Activated CD4-positive, alpha-beta T cell treated with anti-CD3 and anti-CD28 coated beads, Interleukin-2, amount 50 U/mL, for 24 hours (primary cell): Measurements from ENCODE around the gene RPL6.
"Not testable (repeated sequence)": the region's sequence is repeated elsewhere in the genome, so short reads cannot be mapped to it uniquely, and the experiment has no call there.

Experiments used
- DNase-seq, 2 donors: peaks; one replicate each; pipeline ENCODE4 v3.0.0-alpha.2; 2020; ENCODE audit warnings: low read depth in 1 of 2, low spot score in 1 of 2

The RPL6 gene

GRCh38 chr12:112409064-112409905 is at the start of gene RPL6:
TSS of gene RPL6 (minus strand) at chr12:112409605. CDS start at chr12:112408656, 949 bp downstream.
- peak; percentile 69 to 83 for DNase-seq

- DNase-seq = no peak
Observed at GRCh38 chr12:112458751-112459150, 49.3 kb upstream of the RPL6 start.

- DNase-seq = no peak
Observed at GRCh38 chr12:112458330-112458729, 48.9 kb upstream of the RPL6 start.

- DNase-seq = not testable (repeated sequence)
Observed at GRCh38 chr12:112457142-112457541, 47.7 kb upstream of the RPL6 start.

GRCh38 chr12:112456029-112456428 is 46.6 kb upstream of the RPL6 start:
- DNase-seq = no peak

GRCh38 chr12:112450725-112451124 is 41.3 kb upstream of the RPL6 start:
- no peak for DNase-seq

- not testable (repeated sequence) for DNase-seq
Observed at GRCh38 chr12:112448165-112448564, 38.8 kb upstream of the RPL6 start.

- DNase-seq = no peak
Observed at GRCh38 chr12:112447106-112447505, 37.7 kb upstream of the RPL6 start.

GRCh38 chr12:112446008-112446725 is 36.8 kb upstream of the RPL6 start:
- DNase-seq = no peak

- no peak for DNase-seq
Observed at GRCh38 chr12:112443916-112444315, 34.5 kb upstream of the RPL6 start.

- not testable (repeated sequence) for DNase-seq
Observed at GRCh38 chr12:112440653-112441052, 31.2 kb upstream of the RPL6 start.

GRCh38 chr12:112439769-112440168 is 30.4 kb upstream of the RPL6 start:
- no peak for DNase-seq

- not testable (repeated sequence) for DNase-seq
Observed at GRCh38 chr12:112438645-112439044, 29.2 kb upstream of the RPL6 start.

- no peak for DNase-seq
Observed at GRCh38 chr12:112433551-112433950, 24.1 kb upstream of the RPL6 start.

GRCh38 chr12:112431965-112432364 is 22.6 kb upstream of the RPL6 start:
- no peak for DNase-seq

- no peak for DNase-seq
Observed at GRCh38 chr12:112430929-112431328, 21.5 kb upstream of the RPL6 start.

GRCh38 chr12:112427760-112428159 is 18.4 kb upstream of the RPL6 start:
- DNase-seq = no peak

- no peak for DNase-seq
Observed at GRCh38 chr12:112425582-112426382, 16.4 kb upstream of the RPL6 start.

- no peak for DNase-seq
Observed at GRCh38 chr12:112424126-112424525, 14.7 kb upstream of the RPL6 start.

- no peak for DNase-seq
Observed at GRCh38 chr12:112422531-112422930, 13.1 kb upstream of the RPL6 start.

- no peak for DNase-seq
Observed at GRCh38 chr12:112421363-112421762, 12.0 kb upstream of the RPL6 start.
